HG02588 (cell line): Measurements from ENCODE around the gene DYNC2H1.
"Not testable (repeated sequence)": the region's sequence is repeated elsewhere in the genome, so short reads cannot be mapped to it uniquely, and the experiment has no call there.

Experiments used
- ATAC-seq: cut with Tn5 transposase; IDR thresholded peaks from one replicate; pipeline ENCODE4 v1.9.1; 2021; ENCODE audit warnings: mild to moderate bottlenecking, moderate library complexity; ENCODE audit not compliant: unreplicated experiment

DYNC2H1 gene

GRCh38 chr11:103358251-103358650 is 249.0 kb downstream of the DYNC2H1 start:
- ATAC-seq: no peak

- ATAC-seq: no peak
Measured at GRCh38 chr11:103359216-103359615, 250.0 kb downstream of the DYNC2H1 start.

GRCh38 chr11:103364687-103365086 is 255.5 kb downstream of the DYNC2H1 start:
- ATAC-seq: no peak

- no peak for ATAC-seq
Measured at GRCh38 chr11:103367650-103368049, 258.4 kb downstream of the DYNC2H1 start.

- no peak for ATAC-seq
Measured at GRCh38 chr11:103368145-103368544, 258.9 kb downstream of the DYNC2H1 start.

GRCh38 chr11:103370076-103370475 is 260.9 kb downstream of the DYNC2H1 start:
- no peak for ATAC-seq

GRCh38 chr11:103372906-103373305 is 263.7 kb downstream of the DYNC2H1 start:
- ATAC-seq: no peak

- not testable (repeated sequence) for ATAC-seq
Measured at GRCh38 chr11:103374227-103374626, 265.0 kb downstream of the DYNC2H1 start.

GRCh38 chr11:103378931-103379330 is 269.7 kb downstream of the DYNC2H1 start:
- ATAC-seq: no peak

GRCh38 chr11:103380031-103380430 is 270.8 kb downstream of the DYNC2H1 start:
- no peak for ATAC-seq

GRCh38 chr11:103384652-103385051 is 275.4 kb downstream of the DYNC2H1 start:
- no peak for ATAC-seq

- ATAC-seq: no peak
Measured at GRCh38 chr11:103395612-103396011, 286.4 kb downstream of the DYNC2H1 start.

GRCh38 chr11:103396237-103396636 is 287.0 kb downstream of the DYNC2H1 start:
- ATAC-seq: no peak

GRCh38 chr11:103397369-103397768 is 288.1 kb downstream of the DYNC2H1 start:
- no peak for ATAC-seq

GRCh38 chr11:103398829-103399228 is 289.6 kb downstream of the DYNC2H1 start:
- ATAC-seq: no peak

- ATAC-seq: no peak
Measured at GRCh38 chr11:103406357-103406756, 297.1 kb downstream of the DYNC2H1 start.

GRCh38 chr11:103407641-103408040 is 298.4 kb downstream of the DYNC2H1 start:
- ATAC-seq: no peak

GRCh38 chr11:103413266-103413888 is 304.2 kb downstream of the DYNC2H1 start:
- ATAC-seq: no peak

GRCh38 chr11:103418014-103418413 is 308.8 kb downstream of the DYNC2H1 start:
- ATAC-seq: no peak

- ATAC-seq: no peak
Measured at GRCh38 chr11:103420593-103420992, 311.4 kb downstream of the DYNC2H1 start.

GRCh38 chr11:103433386-103434072 is 324.3 kb downstream of the DYNC2H1 start:
- ATAC-seq: no peak

GRCh38 chr11:103434073-103434411 is 324.8 kb downstream of the DYNC2H1 start:
- ATAC-seq: no peak
